ENCODE data around the gene SMARCAL1. TPM values are rescaled to one million over a fixed set of nuclear protein-coding genes. Genes with fewer than 3 reads are reported as not detected.

SMARCAL1 gene
- total RNA-seq, 1 donor from 2014 or later: 34.3 TPM

DNA sequence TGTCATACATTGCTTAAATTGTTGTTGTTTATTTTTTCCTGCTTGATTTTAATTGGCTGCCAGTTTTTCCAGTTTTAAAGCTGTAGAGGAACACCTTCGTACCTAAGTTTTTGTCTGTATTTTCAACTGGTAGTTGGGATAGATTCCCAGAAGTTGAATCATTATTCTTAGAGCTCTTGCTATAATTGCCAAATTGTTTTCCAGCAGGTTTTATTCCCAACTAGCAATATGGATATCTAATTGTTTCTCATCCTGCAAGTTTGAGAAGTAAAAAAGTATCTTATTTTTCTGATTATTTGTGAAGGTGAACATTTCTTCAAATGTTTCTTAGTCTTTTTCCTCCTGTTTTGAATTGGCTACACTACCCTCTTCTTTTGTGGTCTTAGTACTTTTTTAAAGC, 6.7 kb downstream of the SMARCAL1 start:
- no peak for DNase-seq

DNA sequence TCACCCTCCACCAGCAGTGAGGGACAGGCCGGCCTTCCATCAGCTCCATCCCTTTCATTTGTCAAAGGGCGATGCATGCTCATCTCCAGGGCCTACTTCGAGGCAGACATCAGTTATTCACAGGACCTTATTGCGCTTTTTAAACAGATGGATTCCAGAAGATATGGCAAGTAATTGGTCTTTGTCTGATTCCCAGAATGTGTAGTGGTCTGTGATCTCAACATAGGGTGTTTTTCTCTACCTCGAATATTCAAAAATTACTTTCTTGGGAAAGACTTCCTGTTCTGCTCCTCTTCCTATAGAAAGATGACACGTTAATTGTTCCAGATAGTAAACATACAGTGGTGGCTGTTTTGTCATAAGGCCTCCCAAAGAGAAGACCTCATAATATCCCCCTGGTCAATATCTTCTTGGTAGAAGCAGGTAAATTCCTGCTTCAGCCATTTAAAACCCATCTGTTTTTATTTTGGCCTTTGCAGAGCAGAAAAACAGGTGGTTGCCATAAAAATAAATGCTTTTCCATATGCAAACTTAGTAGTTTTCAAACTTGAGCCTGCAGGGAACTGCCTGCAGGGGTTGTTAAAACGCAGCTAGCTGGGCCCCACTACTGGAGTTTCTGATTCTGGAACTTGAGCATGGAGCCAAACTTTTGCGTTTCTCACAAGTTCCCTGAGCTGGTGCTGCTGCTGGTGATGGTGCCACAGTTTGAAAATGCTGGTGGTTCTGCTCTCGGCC, 8.2 kb downstream of the SMARCAL1 start:
- Mint-ChIP-seq H3K9me3 (peaks cover 2% of the 10 kb centered on the region), H3K4me1 (peaks cover 21% of the 10 kb centered on the region), H3K36me3 (ENCODE audit: low read depth) (peaks cover 84% of the 10 kb centered on the region), H3K4me3 (no peak overlapping the region), H3K27me3 (no peaks in the 10 kb centered on the region), H3K27ac (no peak overlapping the region)
- POLR2A ChIA-PET: no interaction called here
- intact Hi-C loops (cut with micrococcal nuclease): no loop called here
- ATAC-seq (ENCODE audit: low read depth): no peak
- CTCF ChIA-PET: no interaction called here
- TF ChIP-seq, protein P1, sequence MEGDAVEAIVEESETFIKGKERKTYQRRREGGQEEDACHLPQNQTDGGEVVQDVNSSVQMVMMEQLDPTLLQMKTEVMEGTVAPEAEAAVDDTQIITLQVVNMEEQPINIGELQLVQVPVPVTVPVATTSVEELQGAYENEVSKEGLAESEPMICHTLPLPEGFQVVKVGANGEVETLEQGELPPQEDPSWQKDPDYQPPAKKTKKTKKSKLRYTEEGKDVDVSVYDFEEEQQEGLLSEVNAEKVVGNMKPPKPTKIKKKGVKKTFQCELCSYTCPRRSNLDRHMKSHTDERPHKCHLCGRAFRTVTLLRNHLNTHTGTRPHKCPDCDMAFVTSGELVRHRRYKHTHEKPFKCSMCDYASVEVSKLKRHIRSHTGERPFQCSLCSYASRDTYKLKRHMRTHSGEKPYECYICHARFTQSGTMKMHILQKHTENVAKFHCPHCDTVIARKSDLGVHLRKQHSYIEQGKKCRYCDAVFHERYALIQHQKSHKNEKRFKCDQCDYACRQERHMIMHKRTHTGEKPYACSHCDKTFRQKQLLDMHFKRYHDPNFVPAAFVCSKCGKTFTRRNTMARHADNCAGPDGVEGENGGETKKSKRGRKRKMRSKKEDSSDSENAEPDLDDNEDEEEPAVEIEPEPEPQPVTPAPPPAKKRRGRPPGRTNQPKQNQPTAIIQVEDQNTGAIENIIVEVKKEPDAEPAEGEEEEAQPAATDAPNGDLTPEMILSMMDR (IDR thresholded peaks at IDR 0.05): no peak
- no peak for DNase-seq

More for the DNA sequence above, 6.7 kb downstream of the SMARCAL1 start:
- Mint-ChIP-seq H3K4me3 (no peak overlapping the region), H3K4me1 (peaks cover 21% of the 10 kb centered on the region), H3K36me3 (ENCODE audit: low read depth) (peaks cover 78% of the 10 kb centered on the region), H3K27ac (no peak overlapping the region), H3K9me3 (no peaks in the 10 kb centered on the region), H3K27me3 (no peaks in the 10 kb centered on the region)
- no peak for ATAC-seq (ENCODE audit: low read depth)
- intact Hi-C loops (cut with micrococcal nuclease): loop anchor here (10.0 kb wide), 1 partner anchor 1446 kb away; no protein-coding TSS in a partner anchor
- ChIA-PET CTCF (no interaction called here), POLR2A (interaction anchor here (3.0 kb wide), 1 partner anchor 79 kb away, joined by 15 read pairs; the partner anchor contains the start of gene RPL37A)
- TF ChIP-seq, protein P1 (IDR thresholded peaks at IDR 0.05): no peak

- Mint-ChIP-seq H3K27ac (no peak overlapping the region), H3K27me3 (no peaks in the 10 kb centered on the region), H3K36me3 (ENCODE audit: low read depth) (peaks cover 90% of the 10 kb centered on the region), H3K9me3 (peaks cover 3% of the 10 kb centered on the region), H3K4me1 (peaks cover 4% of the 10 kb centered on the region), H3K4me3 (no peak overlapping the region)
- DNase-seq: no peak
- ChIA-PET POLR2A (no interaction called here), CTCF (no interaction called here)
- TF ChIP-seq, protein P1 (IDR thresholded peaks at IDR 0.05): no peak
- ATAC-seq (ENCODE audit: low read depth): no peak
- intact Hi-C loops (cut with micrococcal nuclease): no loop called here
These were observed 10.8 kb downstream of the SMARCAL1 start for GRCh38 chr2:216423071-216423470.

DNA sequence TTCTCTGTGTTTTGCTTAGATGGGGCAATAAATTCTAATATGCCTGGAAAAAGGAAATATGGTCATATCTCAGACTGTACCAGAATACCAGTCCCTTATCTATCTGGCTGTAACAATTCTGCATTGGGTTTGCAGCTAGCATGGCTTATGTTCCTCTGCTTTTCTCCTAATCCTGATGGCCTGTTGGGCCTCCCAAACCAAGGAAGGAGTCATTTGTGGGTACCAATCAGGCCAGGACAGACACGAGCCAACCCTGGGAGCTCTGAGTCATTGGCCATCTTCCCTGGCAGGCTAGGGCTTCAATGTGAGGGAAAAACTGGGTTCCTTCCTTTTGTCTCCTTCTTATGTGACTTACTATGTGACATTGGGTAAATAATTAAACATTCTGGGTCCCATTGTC, 12.0 kb downstream of the SMARCAL1 start:
- H3K27me3 Mint-ChIP-seq: no peaks in the 10 kb centered on the region
- ChIA-PET POLR2A (no interaction called here), CTCF (no interaction called here)
- TF ChIP-seq, protein P1 (IDR thresholded peaks at IDR 0.05): no peak
- no peak overlapping the region for H3K4me3 Mint-ChIP-seq
- DNase-seq: no peak
- H3K36me3 Mint-ChIP-seq (ENCODE audit: low read depth): peaks cover 96% of the 10 kb centered on the region
- no peak overlapping the region for H3K27ac Mint-ChIP-seq
- no peaks in the 10 kb centered on the region for H3K4me1 Mint-ChIP-seq
- intact Hi-C loops (cut with micrococcal nuclease): no loop called here
- ATAC-seq (ENCODE audit: low read depth): no peak
- H3K9me3 Mint-ChIP-seq: peaks cover 3% of the 10 kb centered on the region

- DNase-seq: no peak
- CTCF ChIA-PET: no interaction called here
- ATAC-seq (ENCODE audit: low read depth): no peak
- Mint-ChIP-seq H3K27me3 (no peaks in the 10 kb centered on the region), H3K4me1 (no peaks in the 10 kb centered on the region), H3K27ac (no peak overlapping the region), H3K4me3 (no peak overlapping the region), H3K36me3 (ENCODE audit: low read depth) (peaks cover 97% of the 10 kb centered on the region), H3K9me3 (peaks cover 3% of the 10 kb centered on the region)
- intact Hi-C loops (cut with micrococcal nuclease): no loop called here
- TF ChIP-seq, protein P1 (IDR thresholded peaks at IDR 0.05): no peak
- POLR2A ChIA-PET: interaction anchor here (1.0 kb wide), 1 partner anchor 73 kb away, joined by 3 read pairs; the partner anchor contains the start of gene RPL37A
These were observed 12.9 kb downstream of the SMARCAL1 start for GRCh38 chr2:216425008-216425787.
